Esophagus squamous epithelium (tissue), 4 donors: ENCODE results near the gene POLDIP3.

Source experiments
- CTCF ChIP-seq, 6 experiments: fragments of 450-650 bp in 4 of 6; fragments of 200-600 bp in 2 of 6; sonication (generic) in 2 of 6; IDR thresholded peaks; one replicate each; pipeline ENCODE4 v1.5.1; 2016 to 2019; ENCODE audit warnings: antibody characterized with exemption in 6 of 6, mild to moderate bottlenecking in 4 of 6, moderate library complexity in 4 of 6
- POLR2A ChIP-seq, 4 donors: fragments of 450-650 bp; IDR thresholded peaks; one replicate each; pipeline ENCODE4 v1.6.1; 2017; ENCODE audit warnings: antibody characterized with exemption in 4 of 4, mild to moderate bottlenecking in 4 of 4, moderate library complexity in 3 of 4

GRCh38 chr22:42581762-42582716 lies 32.6 kb downstream of the POLDIP3 start:
- no peak for TF ChIP-seq CTCF (IDR thresholded peaks at IDR 0.05)
- peak in 2 of 4 donors; percentile 27 to 53 for TF ChIP-seq POLR2A (IDR thresholded peaks at IDR 0.05)
